HG03064 (cell line): ENCODE data around the gene PGF.

Experiments
- ATAC-seq: cut with Tn5 transposase; IDR thresholded peaks from one replicate; pipeline ENCODE4 v1.9.1; 2021; ENCODE audit warnings: low read depth; ENCODE audit not compliant: unreplicated experiment

PGF gene

DNA sequence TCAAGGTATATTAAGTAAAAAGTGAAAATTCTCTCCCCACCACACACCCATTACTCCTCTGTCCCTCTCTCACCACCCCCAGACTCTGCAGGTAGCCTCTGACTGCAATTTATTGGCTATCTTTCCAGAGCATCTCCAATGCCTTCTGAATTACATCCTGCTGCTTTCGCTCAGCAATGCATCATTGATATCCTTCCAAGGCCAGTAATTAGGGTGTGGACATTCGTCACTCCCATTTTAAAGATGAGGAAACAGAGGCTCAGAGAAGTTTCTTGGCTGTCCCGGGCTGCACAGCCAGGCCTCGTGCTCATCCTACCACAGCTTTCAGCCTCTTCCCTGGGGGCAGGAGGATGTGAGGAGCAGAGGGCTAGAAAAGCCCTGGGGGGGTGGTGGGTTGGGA is 23.6 kb upstream of the PGF start:
- ATAC-seq: no peak

DNA sequence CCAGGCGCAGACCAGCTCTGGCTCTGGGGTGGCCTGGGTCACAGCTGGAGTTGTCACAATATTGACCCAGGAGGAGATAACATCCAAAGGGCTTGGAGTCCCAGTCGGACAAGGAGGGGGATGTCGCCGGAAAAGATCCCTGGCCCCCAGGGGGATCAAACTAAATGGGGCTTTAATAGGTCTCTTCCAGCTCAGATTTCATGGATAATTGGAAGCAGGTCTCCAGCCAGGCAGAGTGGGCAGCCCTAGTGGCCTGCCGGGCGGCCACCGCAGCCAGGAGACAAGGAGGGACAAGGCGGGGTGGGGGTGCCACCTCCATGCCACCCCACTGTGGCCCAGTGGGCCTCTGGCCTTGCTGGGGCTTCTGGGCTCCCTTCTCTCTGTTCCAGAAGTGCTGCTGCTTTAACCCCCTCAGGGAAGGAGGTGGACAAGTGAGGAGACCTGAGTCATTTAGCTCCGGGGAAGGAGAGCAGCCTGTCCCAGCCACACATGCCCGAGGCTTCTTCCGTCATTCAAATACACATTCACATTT is 23.1 kb upstream of the PGF start:
- no peak for ATAC-seq

DNA sequence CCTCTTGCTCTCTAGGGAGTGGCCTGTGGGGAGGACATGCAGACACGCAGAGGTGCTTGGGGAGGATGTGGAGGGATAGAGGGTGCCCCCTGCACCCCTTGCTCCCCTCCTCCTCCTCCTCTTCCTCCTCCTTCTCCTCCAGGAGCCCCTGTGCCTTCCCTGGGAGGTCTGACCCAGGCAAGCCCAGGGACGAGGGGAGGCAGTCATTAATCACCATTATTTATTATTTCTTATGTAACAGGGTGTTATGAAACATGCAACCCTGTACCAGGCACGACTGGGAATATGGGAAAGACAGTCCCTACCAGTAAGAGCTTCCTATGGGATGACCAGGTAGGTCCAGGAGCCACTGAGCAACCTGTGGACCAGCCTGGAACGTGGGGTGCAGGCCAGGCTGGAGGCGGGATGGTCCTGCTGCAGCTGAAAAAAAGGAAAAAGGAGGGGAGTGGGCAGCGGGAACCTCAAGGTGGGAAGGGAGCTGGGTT is 22.5 kb upstream of the PGF start:
- no peak for ATAC-seq

DNA sequence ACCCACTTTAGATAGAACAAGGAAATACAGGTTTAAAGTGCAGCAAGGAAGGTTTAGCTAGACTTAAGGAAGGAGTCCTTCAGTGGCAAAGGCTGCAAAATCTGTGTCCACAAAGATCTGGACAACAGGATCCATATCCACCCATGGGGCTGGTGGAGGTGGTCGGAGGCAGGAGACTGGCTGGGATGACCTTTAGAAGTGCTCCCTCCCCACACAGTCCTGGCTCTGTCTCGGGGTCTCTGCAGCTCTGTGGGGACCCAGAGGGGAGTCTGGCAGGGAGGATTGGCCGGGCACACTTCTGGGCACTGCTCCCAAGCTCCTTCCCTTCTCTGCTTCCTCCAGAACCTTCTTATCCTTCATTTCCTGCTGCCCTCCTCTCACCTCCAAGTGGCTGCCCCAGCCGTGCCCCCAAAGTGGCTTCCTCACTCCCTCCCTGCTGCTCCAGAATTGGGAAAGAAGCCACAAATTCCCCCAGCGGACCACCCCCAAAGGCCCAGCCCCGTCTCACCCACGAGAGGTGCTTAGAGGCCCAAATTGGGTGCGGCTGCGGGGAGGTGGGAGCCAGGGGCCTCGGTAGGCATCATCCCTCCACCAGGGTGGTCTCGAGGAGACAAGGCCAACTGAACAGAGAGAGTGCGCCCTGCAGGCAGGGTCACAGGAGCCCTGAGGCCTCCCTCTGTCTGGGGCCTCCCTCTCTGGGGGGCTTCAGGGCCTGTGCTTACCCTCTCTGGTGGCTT is 21.9 kb upstream of the PGF start:
- no peak for ATAC-seq

DNA sequence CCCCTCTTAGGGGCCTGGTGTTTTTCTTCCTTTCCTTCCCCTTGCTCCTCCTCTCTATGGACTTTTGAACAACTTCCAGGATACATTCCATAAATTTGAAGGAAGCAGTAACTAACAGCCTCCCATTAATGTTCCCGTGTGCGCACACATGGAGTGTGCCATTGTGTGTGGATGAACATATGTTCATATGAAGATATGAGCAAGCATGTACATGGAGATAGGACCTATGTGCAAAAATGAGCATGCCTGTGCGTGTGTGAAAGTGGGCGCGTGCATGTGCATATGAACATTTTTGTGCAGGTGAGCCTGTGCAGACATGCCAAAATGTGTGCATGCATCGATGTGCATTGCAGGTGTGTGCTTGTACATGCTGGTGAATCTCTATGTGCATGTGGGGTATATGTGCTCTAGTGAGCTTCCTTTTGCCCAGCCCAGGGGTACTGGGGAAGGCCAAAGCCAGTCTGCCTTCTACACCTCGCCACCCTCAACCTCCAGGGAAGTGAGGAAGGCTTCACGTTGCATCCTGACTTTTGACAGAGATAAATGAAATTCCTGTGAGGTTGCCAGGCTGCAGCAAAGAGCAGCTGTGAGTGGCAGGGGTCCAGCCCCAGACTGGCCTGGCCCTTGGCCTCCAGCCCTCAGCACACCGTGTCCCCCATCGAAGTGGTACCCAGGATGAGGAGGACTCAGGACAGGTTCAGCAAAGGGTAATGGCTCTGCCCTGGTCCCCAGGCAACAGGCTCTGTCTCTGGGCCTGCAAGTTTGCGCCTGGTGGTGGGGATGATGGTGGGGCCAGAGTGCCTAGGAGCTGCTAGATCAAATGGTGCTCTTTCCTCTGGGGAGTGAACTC is 21.1 kb upstream of the PGF start:
- no peak for ATAC-seq

DNA sequence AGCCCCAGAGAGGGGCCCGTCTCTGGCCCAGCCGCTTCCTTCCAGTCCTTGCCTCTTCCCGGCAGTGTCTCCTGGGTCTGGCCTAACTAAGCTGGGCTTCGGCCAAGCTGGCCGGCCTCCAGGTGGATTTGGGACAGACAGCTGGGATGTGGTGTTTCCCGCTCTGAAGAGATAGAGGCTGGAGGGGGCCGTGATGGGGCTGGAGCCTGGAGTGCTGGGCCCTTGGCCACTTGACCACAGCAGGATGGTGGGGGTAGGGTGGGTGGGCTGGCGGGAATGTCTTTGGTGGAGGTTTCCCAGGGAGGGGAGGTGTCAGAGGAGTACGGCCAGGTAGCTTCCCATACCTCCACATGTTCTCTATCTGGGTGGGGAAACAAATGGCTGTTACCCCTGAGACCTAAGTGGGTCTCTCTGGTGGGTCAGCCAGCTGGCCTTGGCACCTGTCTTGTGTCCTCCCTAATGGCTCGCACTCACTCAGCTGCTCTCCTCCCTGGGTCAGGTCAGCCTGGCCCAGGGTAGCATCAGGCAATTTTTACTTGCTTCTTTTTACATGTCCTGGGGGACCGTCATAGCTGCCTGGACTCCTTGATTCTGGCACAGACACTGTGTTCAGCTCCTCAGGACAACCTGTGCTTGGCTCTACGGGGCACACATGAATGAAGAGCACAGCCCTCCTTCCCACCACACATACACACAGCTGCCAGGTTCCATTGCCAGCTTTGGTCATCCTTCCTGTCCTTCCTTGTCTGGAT is 19.8 kb upstream of the PGF start:
- no peak for ATAC-seq

DNA sequence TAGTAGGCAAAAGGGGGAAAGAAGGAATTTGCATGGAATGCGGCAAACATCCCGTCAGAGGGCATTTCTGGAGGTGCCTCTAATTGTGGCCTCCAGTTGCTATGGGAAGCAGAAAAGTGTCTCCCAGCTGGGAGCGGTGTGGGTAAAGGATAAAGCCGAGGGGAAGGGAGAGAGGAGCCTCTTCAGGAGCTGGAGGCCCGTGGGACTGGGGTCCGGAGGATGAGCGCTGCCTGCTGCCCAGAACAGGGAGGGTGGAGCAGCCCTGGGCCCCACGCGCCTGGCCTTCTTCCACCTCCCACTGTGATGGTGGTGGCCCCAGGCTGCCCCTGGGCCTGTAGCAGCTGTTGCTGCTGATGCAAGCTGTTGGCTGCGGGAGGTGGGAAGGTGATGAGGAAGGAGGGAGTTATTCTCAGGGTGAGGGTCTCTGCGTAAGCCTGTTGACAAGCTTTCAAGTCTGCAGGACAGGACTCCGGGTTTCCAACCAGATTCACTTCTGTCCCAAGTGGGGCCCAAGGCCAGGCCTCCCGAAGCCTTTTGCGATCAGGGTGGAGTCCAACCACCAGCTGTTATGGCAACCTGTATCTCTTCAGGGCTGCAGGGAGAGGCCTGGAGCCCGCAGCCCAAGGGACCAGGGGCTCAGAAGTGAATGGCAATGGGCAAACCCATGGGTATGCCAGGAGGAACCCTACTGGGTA is 19.1 kb upstream of the PGF start:
- ATAC-seq: no peak

DNA sequence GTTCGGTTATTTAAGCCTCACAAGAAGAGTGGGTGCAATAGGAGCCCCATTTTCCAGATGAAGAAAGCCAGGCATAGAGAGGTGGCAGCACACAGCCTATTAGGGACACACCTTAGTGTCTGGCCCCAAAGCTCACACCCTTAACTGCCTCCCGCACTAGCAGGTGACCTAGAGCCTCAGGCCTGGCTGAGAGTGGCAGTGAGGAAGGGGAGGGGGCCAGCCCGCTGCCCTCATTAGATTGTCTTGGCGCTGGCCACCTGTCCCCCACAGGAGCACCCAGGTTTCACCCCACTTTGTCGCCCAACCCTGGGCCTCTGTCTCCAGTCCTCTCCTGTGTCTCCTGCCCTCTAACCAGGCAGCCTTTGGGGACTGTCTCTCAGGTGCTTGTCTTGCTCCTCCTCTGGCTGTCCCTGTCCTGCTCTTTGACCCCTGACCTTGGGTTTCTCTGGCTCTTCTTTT is 18.5 kb upstream of the PGF start:
- no peak for ATAC-seq

DNA sequence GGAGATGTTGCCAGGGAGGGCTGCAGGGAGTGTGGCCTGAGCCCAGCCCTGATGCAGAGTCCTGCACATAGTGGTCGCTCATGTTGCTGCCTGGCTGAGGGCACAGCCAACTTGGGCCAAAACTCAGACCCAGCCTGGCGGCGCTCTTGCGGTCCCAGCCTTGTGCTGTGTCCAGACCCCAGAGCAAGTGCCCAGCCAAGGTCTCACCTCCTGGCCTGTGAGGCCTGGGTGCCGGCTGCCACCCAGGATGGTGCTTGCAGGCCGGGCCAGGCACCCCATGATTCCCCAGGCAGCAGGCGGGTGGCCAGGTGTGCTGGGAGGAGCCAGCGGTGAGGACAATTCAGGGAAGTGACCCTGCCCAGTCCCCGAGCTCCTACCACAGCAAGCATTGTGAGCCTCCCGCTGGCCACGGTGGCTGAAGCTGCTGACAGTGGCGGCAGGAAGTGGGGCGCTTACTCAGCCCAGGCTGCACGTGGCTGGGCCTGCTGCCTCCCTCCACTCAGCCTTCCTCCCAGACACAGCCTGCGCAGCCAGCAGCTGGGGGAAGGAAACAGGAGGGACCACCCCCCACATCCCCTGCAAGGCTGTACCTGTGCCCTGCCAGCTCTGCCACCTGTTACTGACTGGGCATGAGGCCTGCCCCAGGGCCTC is 17.7 kb upstream of the PGF start:
- no peak for ATAC-seq

DNA sequence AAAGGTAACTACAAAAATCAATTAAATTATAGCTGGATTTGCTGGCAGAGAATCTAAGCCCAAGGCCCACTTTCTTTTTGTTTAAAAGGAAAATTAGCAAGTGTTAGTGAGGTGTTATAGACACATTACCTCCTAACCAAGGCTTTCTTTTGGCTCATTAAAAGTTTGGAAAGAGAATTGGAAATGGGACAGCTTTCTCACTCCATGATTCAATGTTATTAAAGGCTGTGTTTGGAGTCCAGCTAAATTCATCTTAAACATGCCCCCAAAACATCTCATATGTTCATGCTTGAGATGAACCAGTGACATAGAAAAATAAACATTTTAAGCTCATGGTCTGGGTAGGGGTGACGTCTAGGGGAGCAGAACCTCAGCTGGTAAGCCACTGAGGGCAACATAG is 13.4 kb upstream of the PGF start:
- ATAC-seq: no peak

DNA sequence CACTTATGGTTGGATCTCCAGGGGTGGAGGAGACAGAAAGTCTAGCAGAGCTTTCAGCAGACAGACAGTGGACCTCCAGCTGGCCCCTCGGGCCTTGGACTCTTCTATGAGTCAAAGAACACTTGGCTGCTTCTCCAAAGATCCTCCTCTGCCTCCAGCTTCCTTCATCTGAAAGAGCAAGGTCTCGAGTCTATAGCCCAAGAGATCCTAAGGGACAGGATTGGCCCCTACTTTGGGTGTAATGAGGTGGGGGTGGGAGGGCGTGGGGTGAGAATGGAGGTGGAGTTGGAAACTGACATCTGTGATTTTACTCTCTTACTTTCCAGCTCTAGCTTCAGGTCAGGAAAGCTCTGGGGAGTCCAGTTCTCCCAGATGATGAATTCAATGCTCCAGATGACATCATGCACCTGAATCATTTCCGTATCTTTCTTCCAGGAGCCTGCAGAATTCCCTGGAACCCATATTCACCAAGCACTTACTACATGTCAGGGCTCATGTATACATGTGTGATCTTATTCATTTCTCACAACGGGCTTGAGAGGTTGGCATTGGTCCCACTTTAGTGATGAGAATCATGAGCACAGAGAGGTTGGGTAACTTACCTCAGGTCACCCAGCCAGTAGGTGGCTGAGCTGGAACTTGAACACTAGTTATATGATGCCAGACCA is 10.2 kb upstream of the PGF start:
- ATAC-seq: no peak

DNA sequence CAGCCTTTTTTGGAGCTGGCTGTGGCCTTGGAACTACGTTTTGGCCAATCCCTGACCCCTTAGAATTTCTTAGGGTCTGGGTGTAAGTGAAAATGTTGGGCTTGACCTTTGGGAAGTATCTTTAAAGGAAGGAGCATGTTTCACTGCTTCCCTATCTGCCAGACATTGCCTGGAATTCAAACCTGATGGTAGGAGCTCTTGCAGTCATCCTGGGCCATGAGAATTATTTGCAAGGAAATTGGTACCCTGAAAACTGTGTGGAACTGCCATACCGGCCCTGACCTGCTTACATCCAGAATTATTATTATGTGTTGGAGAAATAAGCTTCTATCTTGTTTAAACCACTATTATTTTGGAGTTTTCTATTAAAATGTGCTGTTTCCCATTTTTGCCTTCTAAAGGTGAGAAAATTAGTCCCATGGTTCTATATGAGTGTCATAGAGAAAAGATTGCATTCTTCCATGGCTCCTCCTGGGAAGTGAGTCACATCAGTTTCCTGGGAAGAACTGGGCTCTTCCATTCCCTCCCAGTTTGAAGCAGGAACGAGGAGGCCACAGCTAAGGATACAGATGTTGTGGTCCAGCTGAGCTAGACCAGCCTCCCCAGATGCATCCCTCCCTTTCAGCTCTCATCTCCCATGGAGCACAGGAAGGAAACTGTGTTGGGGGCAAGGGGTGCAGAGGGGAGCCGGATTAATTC is 9.5 kb upstream of the PGF start:
- no peak for ATAC-seq

DNA sequence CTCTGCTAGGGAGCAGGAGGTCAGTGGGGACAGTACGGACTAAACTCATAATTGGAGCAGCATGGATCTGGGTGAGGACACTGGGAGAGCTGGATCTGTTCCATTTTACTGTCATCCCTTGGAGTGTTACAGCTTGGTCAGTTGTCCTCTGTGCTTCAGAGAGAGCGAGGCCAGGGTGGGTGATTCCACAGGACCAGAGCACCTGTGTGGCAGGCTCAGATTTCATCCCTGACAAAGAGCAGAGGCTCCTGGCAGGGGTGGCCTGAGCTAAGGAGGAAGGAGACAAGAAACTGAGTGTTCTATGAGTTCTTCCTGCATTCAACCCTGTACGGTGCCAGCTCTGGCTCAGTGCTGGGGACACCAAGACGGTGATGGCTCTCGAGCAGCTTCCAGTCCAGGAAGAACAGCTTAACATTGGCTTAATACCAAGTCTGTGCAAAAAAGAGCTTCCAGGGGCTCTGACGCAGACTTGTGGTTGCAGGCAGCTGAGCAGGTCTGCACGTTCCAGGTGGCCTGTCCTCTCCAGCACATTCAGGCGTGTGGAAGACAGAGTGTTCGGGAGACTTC is 8.4 kb upstream of the PGF start:
- no peak for ATAC-seq

DNA sequence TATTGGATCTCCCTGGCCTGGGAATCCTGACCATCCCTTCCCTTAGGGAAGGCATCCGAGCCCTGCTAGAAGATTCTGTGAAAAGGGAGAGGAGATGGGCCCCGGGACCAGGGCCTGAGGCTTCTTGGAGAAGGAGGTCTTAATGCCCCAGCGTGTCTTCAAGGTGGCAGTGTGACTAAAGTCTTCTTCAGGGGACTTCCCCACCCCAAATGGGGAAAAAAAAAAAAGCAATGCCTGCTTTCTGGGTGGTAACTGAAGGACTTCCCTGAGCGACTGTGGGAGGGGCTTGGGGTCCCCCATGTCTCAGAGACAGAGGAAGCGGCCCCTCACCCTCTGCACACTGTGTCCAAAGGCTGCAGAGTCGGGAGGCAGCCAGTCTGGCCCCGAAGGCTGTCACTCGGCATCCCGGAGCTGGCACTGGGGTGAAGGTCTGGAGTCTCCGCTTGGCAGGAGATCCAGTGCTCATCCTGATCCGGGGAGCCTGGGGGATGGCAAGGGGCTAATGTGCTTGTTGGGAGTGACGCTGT is 7.8 kb upstream of the PGF start:
- no peak for ATAC-seq

DNA sequence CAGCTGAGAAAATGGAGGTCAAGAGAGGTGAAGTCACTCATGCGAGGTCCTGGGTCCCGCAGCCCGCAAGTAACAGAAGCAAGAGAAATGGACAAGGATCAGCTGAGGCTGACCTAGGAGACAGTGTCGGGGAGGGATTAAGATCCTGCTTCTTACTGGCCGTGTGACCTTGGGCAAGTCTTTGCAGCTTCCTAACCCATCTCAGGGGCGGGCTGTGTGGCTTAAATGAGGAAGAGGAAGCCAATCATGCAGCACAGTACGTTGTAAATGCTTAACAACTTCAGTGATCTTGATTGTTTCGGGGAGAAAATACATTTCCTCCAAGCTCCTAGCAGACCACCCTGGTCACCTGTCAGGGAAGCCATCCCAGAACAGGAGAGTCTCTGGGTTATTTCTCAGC is 7.1 kb upstream of the PGF start:
- no peak for ATAC-seq

DNA sequence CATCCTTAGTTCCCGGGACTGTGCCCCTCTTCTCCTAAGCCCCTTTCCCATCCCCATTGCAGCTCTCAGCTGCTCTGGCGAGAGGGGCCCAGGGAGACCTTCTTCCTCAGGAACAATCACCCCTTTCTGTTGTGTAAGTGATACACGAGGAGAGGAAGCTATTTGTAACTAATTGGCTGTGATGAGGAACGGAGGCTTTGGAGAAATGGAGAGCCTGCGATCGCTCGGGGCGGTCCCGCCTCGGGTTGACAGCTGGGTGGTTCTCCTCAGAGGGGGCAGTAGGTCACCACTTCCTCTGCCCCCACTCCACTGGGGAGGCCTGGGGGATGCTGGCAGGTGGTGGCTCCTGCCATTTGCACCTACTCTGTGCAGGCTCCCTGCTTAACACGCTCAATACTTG is 6.6 kb upstream of the PGF start:
- no peak for ATAC-seq

DNA sequence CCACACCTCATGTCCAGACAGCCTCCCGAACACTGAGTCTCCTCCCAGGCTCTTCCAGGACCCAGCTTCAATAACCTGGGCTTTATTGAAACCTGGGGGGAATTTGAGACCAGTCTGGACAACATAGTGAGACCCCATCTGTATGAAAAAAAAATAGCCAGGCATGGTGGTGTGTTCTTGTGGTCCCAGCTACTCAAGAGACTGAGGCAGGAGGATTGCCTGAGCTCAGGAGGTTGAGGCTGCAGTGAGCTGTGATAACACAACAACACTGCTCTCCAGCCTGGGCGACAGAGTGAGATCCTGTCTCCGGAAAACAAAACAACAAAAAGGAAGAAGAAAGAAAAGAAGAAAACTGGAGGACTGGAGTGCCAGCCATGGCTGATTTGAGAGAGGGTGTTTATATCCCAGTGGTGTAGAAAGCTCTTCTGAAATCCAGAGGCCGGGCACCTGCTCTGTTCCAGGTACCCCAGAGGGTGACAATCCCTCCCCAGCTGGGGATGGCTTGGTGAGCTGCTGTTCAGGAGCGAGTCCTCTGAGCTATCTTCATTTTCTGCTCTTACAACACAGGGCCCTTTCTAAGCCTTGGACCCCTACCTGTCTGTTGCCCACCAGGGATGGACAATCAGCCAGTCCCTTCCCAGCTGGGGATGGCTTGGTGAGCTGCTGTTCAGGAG is 6.0 kb upstream of the PGF start:
- no peak for ATAC-seq

DNA sequence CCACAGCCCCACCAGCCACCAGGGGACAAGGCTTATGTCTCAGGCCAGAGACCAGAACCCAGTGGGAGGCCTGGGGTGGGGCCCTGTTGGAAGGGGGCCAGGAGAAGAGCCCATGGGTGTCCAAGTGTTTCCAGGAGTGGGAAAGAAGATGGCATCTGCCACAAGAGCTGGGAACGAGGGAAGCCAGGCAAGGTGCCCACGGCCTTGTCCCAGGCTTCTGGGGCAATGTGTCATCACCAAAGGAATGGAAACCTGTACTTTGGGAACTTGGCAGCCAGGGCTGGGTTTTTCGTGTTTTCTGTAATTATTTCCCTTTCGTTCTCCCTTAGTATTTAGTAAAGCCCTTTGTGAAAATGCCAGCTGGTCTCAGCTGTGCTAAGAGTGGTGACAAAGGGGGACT is 5.3 kb upstream of the PGF start:
- no peak for ATAC-seq
